HEK293 (cell line): ENCODE data around the gene KHDC1L.

Experiments
- CTCF ChIA-PET: fragments of 350-600 bp; formaldehyde crosslinking; extraction: SDS; loops from one replicate; lab custom pipeline; 2021; ENCODE audit warnings: antibody characterized with exemption; lab: Yijun Ruan, JAX
- POLR2A ChIA-PET: fragments of 300-600 bp; formaldehyde crosslinking; extraction: SDS; loops from one replicate; lab custom pipeline; 2020; ENCODE audit warnings: antibody characterized with exemption, inconsistent platforms; lab: Yijun Ruan, JAX
- H3K27ac ChIP-seq: fragments of 200-500 bp; sonication (Bioruptor generic); 2 replicates; pipeline ENCODE4 v1.5.1; 2014; ENCODE audit warnings: low read depth, low read length, control low read depth, inconsistent platforms; ENCODE audit errors: extremely low read depth
- H3K36me3 ChIP-seq, 2 experiments: fragments of 200-500 bp in 1 of 2; sonication (Bioruptor generic) in 1 of 2; 1 replicate in 1 of 2; 2 replicates in 1 of 2; pipeline ENCODE4 v1.5.1; 2014 to 2017; ENCODE audit warnings: inconsistent platforms in 2 of 2, low read length in 2 of 2; ENCODE audit not compliant: control insufficient read depth in 2 of 2, insufficient read depth in 1 of 2
- H3K4me1 ChIP-seq: fragments of 200-500 bp; sonication (Bioruptor generic); 2 replicates; pipeline ENCODE4 v1.5.1; 2014; ENCODE audit warnings: mild to moderate bottlenecking, low read length, inconsistent platforms; ENCODE audit not compliant: control insufficient read depth, insufficient read depth
- H3K4me3 ChIP-seq: 2 replicates; pipeline ENCODE4 v1.5.1; 2011; ENCODE audit warnings: low read depth, mild to moderate bottlenecking, control low read depth, low read length, moderate library complexity
- H3K9me3 ChIP-seq: fragments of 200-500 bp; sonication (Bioruptor generic); 2 replicates; pipeline ENCODE4 v1.5.1; 2014; ENCODE audit warnings: low read depth, low read length, inconsistent platforms; ENCODE audit not compliant: control insufficient read depth, insufficient read depth
- BCL11A ChIP-seq: fragments of 450-650 bp; formaldehyde crosslinking; IDR thresholded peaks from 2 replicates; pipeline ENCODE4 v1.5.1; 2016; ENCODE audit warnings: low read depth, missing biosample characterization, missing genetic modification characterization
- IKZF3 ChIP-seq: fragments of 450-650 bp; IDR thresholded peaks from 2 replicates; pipeline ENCODE4 v1.5.0; 2018; ENCODE audit warnings: missing biosample characterization, mild to moderate bottlenecking, missing genetic modification characterization, moderate library complexity
- MYNN ChIP-seq: fragments of 450-650 bp; formaldehyde crosslinking; IDR thresholded peaks from 2 replicates; pipeline ENCODE4 v1.5.1; 2016; ENCODE audit warnings: missing biosample characterization, missing genetic modification characterization, borderline replicate concordance
- RBAK ChIP-seq: fragments of 450-650 bp; formaldehyde crosslinking; IDR thresholded peaks from 2 replicates; pipeline ENCODE4 v1.5.1; 2016; ENCODE audit warnings: missing biosample characterization, missing genetic modification characterization
- WT1 ChIP-seq: fragments of 450-650 bp; formaldehyde crosslinking; IDR thresholded peaks from 2 replicates; pipeline ENCODE4 v1.5.1; 2016; ENCODE audit warnings: missing biosample characterization, missing genetic modification characterization
- ZBTB8A ChIP-seq: fragments of 450-650 bp; formaldehyde crosslinking; IDR thresholded peaks from 2 replicates; pipeline ENCODE4 v1.5.1; 2016; ENCODE audit warnings: missing biosample characterization, missing genetic modification characterization
- ZNF114 ChIP-seq: fragments of 450-650 bp; formaldehyde crosslinking; IDR thresholded peaks from 2 replicates; pipeline ENCODE4 v1.5.0; 2017; ENCODE audit warnings: missing biosample characterization, missing genetic modification characterization
- ZNF175 ChIP-seq: fragments of 450-650 bp; formaldehyde crosslinking; IDR thresholded peaks from 2 replicates; pipeline ENCODE4 v1.5.1; 2016; ENCODE audit warnings: missing biosample characterization, missing genetic modification characterization
- ZNF426 ChIP-seq: fragments of 450-650 bp; formaldehyde crosslinking; IDR thresholded peaks from 2 replicates; pipeline ENCODE4 v1.5.1; 2017; ENCODE audit warnings: missing biosample characterization, missing genetic modification characterization, mild to moderate bottlenecking, inconsistent platforms, moderate library complexity
- ZNF48 ChIP-seq: fragments of 450-650 bp; formaldehyde crosslinking; IDR thresholded peaks from 2 replicates; pipeline ENCODE4 v1.5.1; 2016; ENCODE audit warnings: missing biosample characterization, missing genetic modification characterization
- ZNF510 ChIP-seq: fragments of 450-650 bp; formaldehyde crosslinking; IDR thresholded peaks from 2 replicates; pipeline ENCODE4 v1.5.1; 2018; ENCODE audit warnings: mild to moderate bottlenecking, missing genetic modification characterization, missing biosample characterization; ENCODE audit not compliant: insufficient replicate concordance
- ZNF560 ChIP-seq: fragments of 450-650 bp; formaldehyde crosslinking; IDR thresholded peaks from 2 replicates; pipeline ENCODE4 v1.5.1; 2017; ENCODE audit warnings: missing biosample characterization, missing genetic modification characterization, borderline replicate concordance
- ZNF600 ChIP-seq: fragments of 450-650 bp; formaldehyde crosslinking; IDR thresholded peaks from 2 replicates; pipeline ENCODE4 v1.5.1; 2016; ENCODE audit warnings: missing biosample characterization, missing genetic modification characterization
- ZNF701 ChIP-seq: fragments of 450-650 bp; formaldehyde crosslinking; IDR thresholded peaks from 2 replicates; pipeline ENCODE4 v1.5.1; 2016; ENCODE audit warnings: missing biosample characterization, missing genetic modification characterization
- ZNF76 ChIP-seq: fragments of 450-650 bp; formaldehyde crosslinking; IDR thresholded peaks from 2 replicates; pipeline ENCODE4; 2016; ENCODE audit warnings: low read depth, missing biosample characterization, missing genetic modification characterization, borderline replicate concordance
- ZNF843 ChIP-seq: fragments of 450-650 bp; formaldehyde crosslinking; IDR thresholded peaks from 2 replicates; pipeline ENCODE4 v1.5.1; 2016; ENCODE audit warnings: missing biosample characterization, missing genetic modification characterization
- ZSCAN18 ChIP-seq: fragments of 450-650 bp; formaldehyde crosslinking; IDR thresholded peaks from 2 replicates; pipeline ENCODE4 v1.5.1; 2016; ENCODE audit warnings: missing biosample characterization, missing genetic modification characterization
- TF ChIP-seq, protein P1 (sequence below): fragments of 450-650 bp; formaldehyde crosslinking; optimal IDR thresholded peaks from 2 replicates; pipeline ENCODE3; 2016; ENCODE audit warnings: missing biosample characterization, mild to moderate bottlenecking, missing genetic modification characterization
- TF ChIP-seq, protein P2 (sequence below): fragments of 450-650 bp; formaldehyde crosslinking; IDR thresholded peaks from 2 replicates; pipeline ENCODE4 v1.5.1; 2016; ENCODE audit warnings: missing biosample characterization, missing genetic modification characterization
- TF ChIP-seq, protein P3 (sequence below): fragments of 450-650 bp; formaldehyde crosslinking; IDR thresholded peaks from 2 replicates; pipeline ENCODE4 v1.5.1; 2016; ENCODE audit warnings: missing biosample characterization, missing genetic modification characterization

Gene KHDC1L

DNA sequence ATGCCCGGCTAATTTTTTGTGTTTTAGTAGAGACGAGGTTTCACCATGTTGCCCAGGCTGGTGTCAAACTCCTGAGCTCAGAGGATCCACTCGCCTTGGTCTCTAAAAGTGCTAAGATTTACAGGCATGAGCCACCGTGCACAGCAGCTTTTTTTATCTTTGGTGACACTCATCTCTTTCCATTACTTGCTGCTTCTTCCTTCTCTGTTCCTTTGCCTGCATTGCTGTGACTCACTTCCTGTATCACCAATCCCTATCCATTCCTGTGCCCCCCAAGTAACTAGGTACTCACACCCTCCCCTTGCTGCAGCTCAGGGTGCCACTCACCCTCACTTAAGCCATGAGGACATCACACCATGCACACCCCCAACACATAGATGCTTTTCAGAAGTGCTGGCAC is 24.6 kb downstream of the KHDC1L start:
- Histone ChIP-seq H3K36me3 (no peaks in the 10 kb centered on the region), H3K27ac (no peak overlapping the region), H3K4me3 (no peak overlapping the region), H3K9me3 (no peaks in the 10 kb centered on the region), H3K4me1 (no peaks in the 10 kb centered on the region)
- POLR2A ChIA-PET, result no interaction called here
- CTCF ChIA-PET, result no interaction called here
- TF ChIP-seq, protein P1, sequence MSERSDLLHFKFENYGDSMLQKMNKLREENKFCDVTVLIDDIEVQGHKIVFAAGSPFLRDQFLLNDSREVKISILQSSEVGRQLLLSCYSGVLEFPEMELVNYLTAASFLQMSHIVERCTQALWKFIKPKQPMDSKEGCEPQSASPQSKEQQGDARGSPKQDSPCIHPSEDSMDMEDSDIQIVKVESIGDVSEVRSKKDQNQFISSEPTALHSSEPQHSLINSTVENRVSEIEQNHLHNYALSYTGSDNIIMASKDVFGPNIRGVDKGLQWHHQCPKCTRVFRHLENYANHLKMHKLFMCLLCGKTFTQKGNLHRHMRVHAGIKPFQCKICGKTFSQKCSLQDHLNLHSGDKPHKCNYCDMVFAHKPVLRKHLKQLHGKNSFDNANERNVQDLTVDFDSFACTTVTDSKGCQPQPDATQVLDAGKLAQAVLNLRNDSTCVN (tag by site-specific recombination), result no peak
- no peak for TF ChIP-seq ZNF843 (tag by site-specific recombination)
- TF ChIP-seq WT1, result no peak
- TF ChIP-seq ZSCAN18, result no peak
- TF ChIP-seq, protein P2, sequence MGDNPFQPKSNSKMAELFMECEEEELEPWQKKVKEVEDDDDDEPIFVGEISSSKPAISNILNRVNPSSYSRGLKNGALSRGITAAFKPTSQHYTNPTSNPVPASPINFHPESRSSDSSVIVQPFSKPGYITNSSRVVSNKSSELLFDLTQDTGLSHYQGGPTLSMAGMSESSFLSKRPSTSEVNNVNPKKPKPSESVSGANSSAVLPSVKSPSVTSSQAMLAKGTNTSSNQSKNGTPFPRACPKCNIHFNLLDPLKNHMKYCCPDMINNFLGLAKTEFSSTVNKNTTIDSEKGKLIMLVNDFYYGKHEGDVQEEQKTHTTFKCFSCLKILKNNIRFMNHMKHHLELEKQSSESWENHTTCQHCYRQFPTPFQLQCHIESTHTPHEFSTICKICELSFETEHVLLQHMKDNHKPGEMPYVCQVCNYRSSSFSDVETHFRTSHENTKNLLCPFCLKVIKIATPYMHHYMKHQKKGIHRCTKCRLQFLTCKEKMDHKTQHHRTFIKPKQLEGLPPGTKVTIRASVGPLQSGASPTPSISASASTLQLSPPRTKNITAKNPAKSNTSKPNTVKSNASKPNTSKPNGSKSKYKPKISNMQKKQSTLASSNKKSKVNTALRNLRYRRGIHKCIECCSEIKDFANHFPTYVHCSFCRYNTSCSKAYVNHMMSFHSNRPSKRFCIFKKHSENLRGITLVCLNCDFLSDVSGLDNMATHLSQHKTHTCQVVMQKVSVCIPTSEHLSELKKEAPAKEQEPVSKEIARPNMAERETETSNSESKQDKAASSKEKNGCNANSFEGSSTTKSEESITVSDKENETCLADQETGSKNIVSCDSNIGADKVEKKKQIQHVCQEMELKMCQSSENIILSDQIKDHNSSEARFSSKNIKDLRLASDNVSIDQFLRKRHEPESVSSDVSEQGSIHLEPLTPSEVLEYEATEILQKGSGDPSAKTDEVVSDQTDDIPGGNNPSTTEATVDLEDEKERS (tag by site-specific recombination), result no peak

GRCh38 chr6:73200247-73200646 is 25.0 kb downstream of the KHDC1L start:
- Histone ChIP-seq H3K4me1 (no peaks in the 10 kb centered on the region), H3K9me3 (no peaks in the 10 kb centered on the region), H3K4me3 (no peak overlapping the region), H3K27ac (no peak overlapping the region), H3K36me3 (no peaks in the 10 kb centered on the region)
- no peak for TF ChIP-seq ZNF114 (tag by site-specific recombination)
- TF ChIP-seq ZNF175 (tag by site-specific recombination), result no peak
- no peak for TF ChIP-seq IKZF3 (tag by site-specific recombination)
- no peak for TF ChIP-seq ZNF560
- TF ChIP-seq ZBTB8A (tag by site-specific recombination), result no peak
- TF ChIP-seq, protein P1 (tag by site-specific recombination), result no peak
- TF ChIP-seq ZNF76, result no peak
- TF ChIP-seq MYNN (tag by site-specific recombination), result no peak
- no peak for TF ChIP-seq BCL11A (tag by site-specific recombination)
- TF ChIP-seq ZNF600, result no peak
- no peak for TF ChIP-seq ZNF701
- TF ChIP-seq ZNF426, result no peak
- TF ChIP-seq RBAK, result no peak
- TF ChIP-seq ZNF48 (tag by site-specific recombination), result no peak
- TF ChIP-seq ZNF510 (tag by site-specific recombination), result no peak
- TF ChIP-seq, protein P3, sequence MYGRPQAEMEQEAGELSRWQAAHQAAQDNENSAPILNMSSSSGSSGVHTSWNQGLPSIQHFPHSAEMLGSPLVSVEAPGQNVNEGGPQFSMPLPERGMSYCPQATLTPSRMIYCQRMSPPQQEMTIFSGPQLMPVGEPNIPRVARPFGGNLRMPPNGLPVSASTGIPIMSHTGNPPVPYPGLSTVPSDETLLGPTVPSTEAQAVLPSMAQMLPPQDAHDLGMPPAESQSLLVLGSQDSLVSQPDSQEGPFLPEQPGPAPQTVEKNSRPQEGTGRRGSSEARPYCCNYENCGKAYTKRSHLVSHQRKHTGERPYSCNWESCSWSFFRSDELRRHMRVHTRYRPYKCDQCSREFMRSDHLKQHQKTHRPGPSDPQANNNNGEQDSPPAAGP (tag by site-specific recombination), result no peak
- CTCF ChIA-PET, result no interaction called here
- POLR2A ChIA-PET, result no interaction called here
